GM12865 (cell line): ENCODE results near the gene MFSD1.

Source experiments
- DNase-seq: peaks from one replicate; pipeline ENCODE4 v3.0.0; 2010; ENCODE audit warnings: low read depth
- H3K4me3 ChIP-seq: 2 replicates; pipeline ENCODE4 v1.5.1; 2011; ENCODE audit warnings: mild to moderate bottlenecking, low read depth, low read length, control low read depth
- TF ChIP-seq, protein P1 (sequence below): IDR thresholded peaks from 2 replicates; pipeline ENCODE4 v1.5.1; 2011; ENCODE audit warnings: low read length, control low read depth, low read depth, inconsistent platforms; ENCODE audit not compliant: insufficient read depth; ENCODE audit errors: missing control alignments

Gene MFSD1

DNA sequence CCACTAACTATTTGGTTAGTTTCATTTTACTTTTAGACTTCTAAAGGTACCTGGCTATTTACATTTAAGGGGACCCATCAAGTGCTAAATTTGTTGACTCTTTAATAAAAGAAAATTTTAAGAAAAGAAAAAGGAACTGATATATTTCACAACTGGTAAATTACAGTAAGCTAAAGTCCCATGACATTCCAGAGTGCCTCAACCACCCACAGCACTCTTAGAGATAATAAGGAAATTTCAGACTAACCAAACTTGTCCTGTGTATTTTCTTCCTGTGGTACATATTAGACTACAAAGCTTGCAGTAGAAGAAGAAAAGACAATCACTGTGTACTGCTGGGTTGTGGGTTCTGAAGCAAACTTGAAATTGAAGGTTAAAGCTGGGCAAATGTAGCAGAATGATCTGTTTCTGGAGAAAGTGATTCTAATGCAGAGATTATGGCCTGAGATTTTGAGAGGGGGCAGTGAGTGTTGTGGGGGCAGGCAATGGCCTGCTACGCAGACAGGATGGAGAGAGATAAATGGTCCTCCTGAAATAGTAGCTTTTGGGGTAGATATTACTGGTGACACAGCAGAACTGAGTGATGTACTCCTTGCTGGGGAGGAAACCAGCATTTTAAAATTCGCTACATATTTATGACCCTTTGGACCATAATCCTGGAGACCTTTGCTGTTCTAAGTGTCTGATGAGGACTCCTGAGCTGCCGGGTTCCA lies 24.5 kb upstream of the MFSD1 start:
- TF ChIP-seq, protein P1, sequence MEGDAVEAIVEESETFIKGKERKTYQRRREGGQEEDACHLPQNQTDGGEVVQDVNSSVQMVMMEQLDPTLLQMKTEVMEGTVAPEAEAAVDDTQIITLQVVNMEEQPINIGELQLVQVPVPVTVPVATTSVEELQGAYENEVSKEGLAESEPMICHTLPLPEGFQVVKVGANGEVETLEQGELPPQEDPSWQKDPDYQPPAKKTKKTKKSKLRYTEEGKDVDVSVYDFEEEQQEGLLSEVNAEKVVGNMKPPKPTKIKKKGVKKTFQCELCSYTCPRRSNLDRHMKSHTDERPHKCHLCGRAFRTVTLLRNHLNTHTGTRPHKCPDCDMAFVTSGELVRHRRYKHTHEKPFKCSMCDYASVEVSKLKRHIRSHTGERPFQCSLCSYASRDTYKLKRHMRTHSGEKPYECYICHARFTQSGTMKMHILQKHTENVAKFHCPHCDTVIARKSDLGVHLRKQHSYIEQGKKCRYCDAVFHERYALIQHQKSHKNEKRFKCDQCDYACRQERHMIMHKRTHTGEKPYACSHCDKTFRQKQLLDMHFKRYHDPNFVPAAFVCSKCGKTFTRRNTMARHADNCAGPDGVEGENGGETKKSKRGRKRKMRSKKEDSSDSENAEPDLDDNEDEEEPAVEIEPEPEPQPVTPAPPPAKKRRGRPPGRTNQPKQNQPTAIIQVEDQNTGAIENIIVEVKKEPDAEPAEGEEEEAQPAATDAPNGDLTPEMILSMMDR, result no peak
- H3K4me3 ChIP-seq, result no peak overlapping the region
- no peak for DNase-seq

DNA sequence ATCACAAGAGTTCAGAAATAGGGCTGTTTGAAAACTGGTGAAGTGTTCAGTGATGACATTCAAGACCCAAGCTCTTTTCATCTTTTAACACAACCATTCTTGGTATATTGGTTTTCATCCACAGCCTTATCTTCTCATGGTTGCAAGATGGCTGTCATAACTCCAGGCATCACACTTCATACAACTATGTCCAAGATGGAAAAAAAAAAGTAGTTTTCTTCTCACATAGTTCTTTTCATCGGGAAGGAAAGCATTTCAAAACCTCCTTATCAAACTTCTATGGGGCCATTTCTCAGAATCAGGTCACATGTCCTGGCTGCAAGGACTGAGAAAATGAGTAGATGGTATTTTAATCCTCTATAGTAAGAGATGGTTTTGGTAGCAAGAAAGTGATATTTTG lies 21.1 kb upstream of the MFSD1 start:
- TF ChIP-seq, protein P1, result no peak
- DNase-seq, result no peak
- no peak overlapping the region for H3K4me3 ChIP-seq

DNA sequence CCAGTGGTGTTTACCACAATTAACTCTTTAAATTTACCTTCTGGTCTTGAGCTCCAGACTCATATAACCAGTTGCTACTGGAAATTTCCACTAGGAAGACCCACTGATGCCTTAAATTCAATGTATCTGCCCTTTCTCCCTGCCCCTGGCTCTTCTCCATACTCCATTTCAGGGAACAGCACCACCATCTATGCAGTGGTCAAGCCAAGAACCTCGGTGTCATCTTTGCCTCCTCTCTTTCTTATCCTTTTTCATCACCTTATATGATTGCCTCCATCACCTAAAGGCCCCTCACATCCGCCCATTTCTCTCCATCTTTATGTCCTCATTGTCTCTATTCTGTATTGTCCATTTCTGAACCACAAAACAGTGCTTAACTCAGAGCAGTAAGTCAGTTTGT lies 20.7 kb upstream of the MFSD1 start:
- TF ChIP-seq, protein P1, result no peak
- no peak for DNase-seq

DNA sequence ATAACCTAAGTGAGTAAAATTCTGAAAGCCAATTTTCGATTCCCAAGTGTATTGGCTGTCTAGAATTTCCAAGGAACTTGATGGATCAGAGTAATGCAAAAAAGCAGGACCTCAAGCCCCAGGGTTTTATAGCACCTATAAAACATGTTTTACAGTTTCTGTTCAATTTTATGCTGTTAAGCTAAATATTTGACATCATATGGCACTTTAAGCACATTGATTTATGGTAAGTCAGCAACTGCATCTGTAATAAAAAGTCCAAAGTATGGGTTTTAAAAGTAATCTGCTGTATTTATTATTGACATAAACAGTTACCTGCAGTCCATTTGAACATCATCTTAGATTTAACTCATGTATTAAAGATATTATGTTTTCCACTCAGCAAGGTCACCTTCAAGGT lies 20.0 kb upstream of the MFSD1 start:
- no peak overlapping the region for H3K4me3 ChIP-seq
- TF ChIP-seq, protein P1, result no peak
- no peak for DNase-seq

More for the DNA sequence above, 20.7 kb upstream of the MFSD1 start:
- no peak overlapping the region for H3K4me3 ChIP-seq

DNA sequence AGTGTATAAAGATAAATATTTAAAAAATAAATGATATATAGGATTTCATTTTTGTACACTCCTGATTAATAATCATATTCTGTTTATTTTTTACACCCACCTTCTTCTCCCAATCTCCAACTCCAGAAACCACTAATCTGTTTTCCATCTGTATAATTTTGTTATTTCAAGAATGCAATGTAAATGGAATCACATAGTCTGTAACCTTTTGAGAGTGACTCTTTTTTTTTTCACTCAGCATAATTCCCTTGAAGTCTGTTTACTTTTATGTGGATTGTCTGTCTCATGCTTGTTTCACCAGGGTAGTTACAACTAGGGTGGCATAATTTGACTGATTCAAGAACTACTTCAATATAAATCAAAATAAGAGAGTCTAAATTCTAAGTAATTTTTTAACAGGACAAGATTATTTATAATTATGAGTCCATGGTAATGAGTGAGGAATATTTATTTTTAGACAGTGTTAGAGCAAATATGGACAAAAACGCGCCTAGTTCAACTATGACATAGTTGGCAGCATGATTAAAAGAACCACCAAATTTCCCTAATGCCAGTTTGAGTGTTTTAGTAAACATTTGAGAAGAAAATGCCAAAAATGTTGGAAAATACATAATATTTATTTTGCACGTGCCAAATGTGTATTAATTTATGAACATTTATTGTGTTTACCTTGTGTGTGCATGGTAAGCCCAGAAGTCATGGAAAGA lies 19.4 kb upstream of the MFSD1 start:
- no peak for DNase-seq
- H3K4me3 ChIP-seq, result no peak overlapping the region
- TF ChIP-seq, protein P1, result no peak

DNA sequence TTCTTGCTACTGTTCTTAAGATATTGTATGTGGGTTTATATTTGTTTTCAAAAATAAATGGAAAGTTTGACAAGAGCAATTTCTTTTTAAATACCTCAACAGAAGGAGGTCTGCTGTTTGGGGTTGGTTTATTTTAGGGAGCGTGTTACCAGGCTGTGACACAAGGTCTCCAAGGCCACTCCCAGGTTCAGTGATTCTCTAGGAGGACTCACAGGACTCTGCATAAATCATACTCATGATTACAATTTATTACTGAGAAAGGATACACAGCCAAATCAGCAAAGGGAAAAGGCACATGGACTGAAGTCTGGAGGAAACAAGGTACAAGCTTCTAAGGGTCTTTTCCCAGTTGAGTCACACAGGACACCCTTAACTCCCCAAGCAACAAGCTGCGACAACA lies 18.8 kb upstream of the MFSD1 start:
- TF ChIP-seq, protein P1, result no peak
- no peak for DNase-seq

More for the DNA sequence above, 18.8 kb upstream of the MFSD1 start:
- H3K4me3 ChIP-seq, result no peak overlapping the region
